C4-2B (cell line): ENCODE results near the gene PHYKPL.

Source experiments
- ZFX ChIP-seq: fragments of 450-650 bp; IDR thresholded peaks from 2 replicates; pipeline ENCODE4 v1.6.1; 2017
- TF ChIP-seq, protein P1 (sequence below): fragments of 450-650 bp; conservative IDR thresholded peaks from 2 replicates; pipeline ENCODE4 v1.5.1; 2017; ENCODE audit warnings: mild to moderate bottlenecking

DNA sequence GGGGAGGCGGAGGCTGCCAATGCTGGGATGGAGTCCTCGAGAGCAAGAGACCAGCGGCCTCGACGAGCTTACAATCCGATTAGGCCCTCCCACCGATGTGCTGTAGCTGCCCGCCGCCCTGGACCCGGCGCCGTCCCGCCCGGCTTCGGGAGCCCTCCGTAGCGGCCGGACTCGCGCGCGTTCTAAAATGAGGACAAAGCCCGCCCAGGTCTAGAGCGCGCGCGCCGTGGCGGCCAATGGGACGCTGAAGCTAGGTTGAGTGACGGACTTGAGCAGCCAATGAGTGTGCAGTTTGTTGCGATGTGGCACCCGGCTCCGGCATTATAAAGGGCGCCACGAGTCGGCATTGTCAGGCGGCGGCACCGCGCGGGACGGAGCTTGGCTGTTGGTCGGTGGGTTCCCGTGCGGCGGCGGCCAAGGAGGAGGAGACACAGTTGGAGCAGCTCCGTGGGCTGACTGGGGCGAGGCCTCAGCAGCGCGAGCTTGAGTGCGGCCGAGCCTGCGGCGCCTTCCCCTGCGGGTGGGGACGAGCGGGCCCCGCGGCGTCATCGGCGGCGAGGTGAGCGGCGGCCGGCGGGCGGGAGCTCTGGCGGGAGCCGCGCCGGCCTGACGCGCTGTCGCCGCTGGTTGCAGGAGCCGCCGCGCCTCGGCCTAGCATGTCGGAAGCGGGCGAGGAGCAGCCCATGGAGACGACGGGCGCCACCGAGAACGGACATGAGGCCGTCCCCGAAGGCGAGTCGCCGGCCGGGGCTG lies 28.2 kb downstream of the PHYKPL start, which contains the start of gene HNRNPAB:
- TF ChIP-seq, protein P1, sequence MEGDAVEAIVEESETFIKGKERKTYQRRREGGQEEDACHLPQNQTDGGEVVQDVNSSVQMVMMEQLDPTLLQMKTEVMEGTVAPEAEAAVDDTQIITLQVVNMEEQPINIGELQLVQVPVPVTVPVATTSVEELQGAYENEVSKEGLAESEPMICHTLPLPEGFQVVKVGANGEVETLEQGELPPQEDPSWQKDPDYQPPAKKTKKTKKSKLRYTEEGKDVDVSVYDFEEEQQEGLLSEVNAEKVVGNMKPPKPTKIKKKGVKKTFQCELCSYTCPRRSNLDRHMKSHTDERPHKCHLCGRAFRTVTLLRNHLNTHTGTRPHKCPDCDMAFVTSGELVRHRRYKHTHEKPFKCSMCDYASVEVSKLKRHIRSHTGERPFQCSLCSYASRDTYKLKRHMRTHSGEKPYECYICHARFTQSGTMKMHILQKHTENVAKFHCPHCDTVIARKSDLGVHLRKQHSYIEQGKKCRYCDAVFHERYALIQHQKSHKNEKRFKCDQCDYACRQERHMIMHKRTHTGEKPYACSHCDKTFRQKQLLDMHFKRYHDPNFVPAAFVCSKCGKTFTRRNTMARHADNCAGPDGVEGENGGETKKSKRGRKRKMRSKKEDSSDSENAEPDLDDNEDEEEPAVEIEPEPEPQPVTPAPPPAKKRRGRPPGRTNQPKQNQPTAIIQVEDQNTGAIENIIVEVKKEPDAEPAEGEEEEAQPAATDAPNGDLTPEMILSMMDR = no peak
- no peak for TF ChIP-seq ZFX
